HG03108 (cell line): ENCODE data around the gene HPGD.

ENCODE experiments used
- ATAC-seq: cut with Tn5 transposase; IDR thresholded peaks from one replicate; pipeline ENCODE4 v1.9.1; 2021; ENCODE audit warnings: moderate library complexity; ENCODE audit not compliant: unreplicated experiment

HPGD gene

GRCh38 chr4:174522183-174523024, at the start of gene HPGD:
TSS of gene HPGD (minus strand) at chr4:174522488. CDS start at chr4:174522451, 37 bp downstream.
- ATAC-seq: peak; percentile 63

- no peak for ATAC-seq
Measured at GRCh38 chr4:174564529-174564928, 42.2 kb upstream of the HPGD start.

GRCh38 chr4:174563399-174563798, 41.1 kb upstream of the HPGD start:
- no peak for ATAC-seq

- ATAC-seq: no peak
Measured at GRCh38 chr4:174561560-174561959, 39.3 kb upstream of the HPGD start.

GRCh38 chr4:174559894-174560293, 37.6 kb upstream of the HPGD start:
- no peak for ATAC-seq

GRCh38 chr4:174555789-174556630, 33.7 kb upstream of the HPGD start:
- ATAC-seq: no peak

- ATAC-seq: no peak
Measured at GRCh38 chr4:174554231-174554728, 32.0 kb upstream of the HPGD start.

GRCh38 chr4:174553828-174554227, 31.5 kb upstream of the HPGD start:
- ATAC-seq: no peak

- ATAC-seq: no peak
Measured at GRCh38 chr4:174553031-174553430, 30.7 kb upstream of the HPGD start.

- no peak for ATAC-seq
Measured at GRCh38 chr4:174550541-174550940, 28.3 kb upstream of the HPGD start.

GRCh38 chr4:174549721-174550120, 27.4 kb upstream of the HPGD start:
- ATAC-seq: no peak

GRCh38 chr4:174545268-174545667, 23.0 kb upstream of the HPGD start:
- ATAC-seq: no peak

GRCh38 chr4:174544496-174544895, 22.2 kb upstream of the HPGD start:
- no peak for ATAC-seq

GRCh38 chr4:174540175-174540574, 17.9 kb upstream of the HPGD start:
- ATAC-seq: no peak

GRCh38 chr4:174539571-174539970, 17.3 kb upstream of the HPGD start:
- no peak for ATAC-seq

GRCh38 chr4:174538876-174539250, 16.6 kb upstream of the HPGD start:
- no peak for ATAC-seq

GRCh38 chr4:174538123-174538875, 16.0 kb upstream of the HPGD start:
- peak; percentile 97 for ATAC-seq

- ATAC-seq: peak; percentile 2
Measured at GRCh38 chr4:174537634-174538033, 15.3 kb upstream of the HPGD start.

GRCh38 chr4:174534461-174534860, 12.2 kb upstream of the HPGD start:
- ATAC-seq: no peak

GRCh38 chr4:174532445-174532844, 10.2 kb upstream of the HPGD start:
- ATAC-seq: no peak

GRCh38 chr4:174531486-174531885, 9.2 kb upstream of the HPGD start:
- no peak for ATAC-seq
